Lower leg skin (tissue), 3 donors: ENCODE data around the gene DLGAP1.

Experiments
- POLR2A ChIP-seq, 2 donors: fragments of 450-650 bp; IDR thresholded peaks; one replicate each; pipeline ENCODE4 v1.6.1; 2016 to 2017; ENCODE audit warnings: antibody characterized with exemption in 2 of 2, mild to moderate bottlenecking in 1 of 2, moderate library complexity in 1 of 2
- TF ChIP-seq, protein P1 (sequence below), 3 donors: fragments of 450-650 bp; IDR thresholded peaks; one replicate each; pipeline ENCODE4 v1.5.1; 2016; ENCODE audit warnings: antibody characterized with exemption in 3 of 3, mild to moderate bottlenecking in 3 of 3, moderate library complexity in 2 of 3

- TF ChIP-seq, protein P1, sequence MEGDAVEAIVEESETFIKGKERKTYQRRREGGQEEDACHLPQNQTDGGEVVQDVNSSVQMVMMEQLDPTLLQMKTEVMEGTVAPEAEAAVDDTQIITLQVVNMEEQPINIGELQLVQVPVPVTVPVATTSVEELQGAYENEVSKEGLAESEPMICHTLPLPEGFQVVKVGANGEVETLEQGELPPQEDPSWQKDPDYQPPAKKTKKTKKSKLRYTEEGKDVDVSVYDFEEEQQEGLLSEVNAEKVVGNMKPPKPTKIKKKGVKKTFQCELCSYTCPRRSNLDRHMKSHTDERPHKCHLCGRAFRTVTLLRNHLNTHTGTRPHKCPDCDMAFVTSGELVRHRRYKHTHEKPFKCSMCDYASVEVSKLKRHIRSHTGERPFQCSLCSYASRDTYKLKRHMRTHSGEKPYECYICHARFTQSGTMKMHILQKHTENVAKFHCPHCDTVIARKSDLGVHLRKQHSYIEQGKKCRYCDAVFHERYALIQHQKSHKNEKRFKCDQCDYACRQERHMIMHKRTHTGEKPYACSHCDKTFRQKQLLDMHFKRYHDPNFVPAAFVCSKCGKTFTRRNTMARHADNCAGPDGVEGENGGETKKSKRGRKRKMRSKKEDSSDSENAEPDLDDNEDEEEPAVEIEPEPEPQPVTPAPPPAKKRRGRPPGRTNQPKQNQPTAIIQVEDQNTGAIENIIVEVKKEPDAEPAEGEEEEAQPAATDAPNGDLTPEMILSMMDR (IDR thresholded peaks at IDR 0.05): no peak
- no peak for TF ChIP-seq POLR2A (IDR thresholded peaks at IDR 0.05)
These were observed 606.8 kb downstream of the DLGAP1 start for GRCh38 chr18:3848316-3848715.
